H9 (cell line): ENCODE measurements around the gene SYNE3. TPM values are rescaled to one million over a fixed set of nuclear protein-coding genes. Genes with fewer than 3 reads are reported as not detected.

ENCODE experiments used
- DNase-seq: peaks from one replicate; pipeline ENCODE4 v3.0.0-alpha.2; 2017
- H2AFZ ChIP-seq: one replicate; pipeline ENCODE4 v1.6.1; 2013; ENCODE audit warnings: mild to moderate bottlenecking, low read length, control low read depth, moderate library complexity
- H2AK5ac ChIP-seq: 2 replicates; pipeline ENCODE4 v1.6.1; 2013; ENCODE audit warnings: low read length, control low read depth, mixed read lengths; ENCODE audit not compliant: insufficient read length
- H2BK120ac ChIP-seq: one replicate; pipeline ENCODE4 v1.6.1; 2013; ENCODE audit warnings: low read depth, mild to moderate bottlenecking, low read length, control low read depth, inconsistent platforms; ENCODE audit not compliant: poor library complexity, severe bottlenecking
- H2BK12ac ChIP-seq: 2 replicates; pipeline ENCODE4 v1.6.1; 2013; ENCODE audit warnings: low read length, control low read depth, mixed read lengths, low read depth; ENCODE audit not compliant: insufficient read length
- H2BK15ac ChIP-seq: 2 replicates; pipeline ENCODE4 v1.6.1; 2013; ENCODE audit warnings: low read depth, low read length, control low read depth
- H2BK20ac ChIP-seq: one replicate; pipeline ENCODE4 v1.6.1; 2013; ENCODE audit warnings: low read depth, mild to moderate bottlenecking, low read length, control low read depth, inconsistent platforms; ENCODE audit not compliant: poor library complexity, severe bottlenecking
- H2BK5ac ChIP-seq: 2 replicates; pipeline ENCODE4 v1.6.1; 2013; ENCODE audit warnings: low read length, control low read depth, mixed read lengths; ENCODE audit not compliant: insufficient read length
- H3K14ac ChIP-seq: 2 replicates; pipeline ENCODE4 v1.6.1; 2013; ENCODE audit warnings: low read length, control low read depth; ENCODE audit not compliant: insufficient read depth
- H3K18ac ChIP-seq: 2 replicates; pipeline ENCODE4 v1.6.1; 2013; ENCODE audit warnings: low read depth, mild to moderate bottlenecking, mixed read lengths, low read length, control low read depth; ENCODE audit not compliant: insufficient read length
- H3K23ac ChIP-seq: 2 replicates; pipeline ENCODE4 v1.6.1; 2013; ENCODE audit warnings: low read length, control low read depth, mixed read lengths, low read depth; ENCODE audit not compliant: insufficient read length
- H3K23me2 ChIP-seq: 2 replicates; pipeline ENCODE4 v1.6.1; 2013; ENCODE audit warnings: low read depth, mild to moderate bottlenecking, mixed read lengths, low read length, control low read depth; ENCODE audit not compliant: insufficient read length, poor library complexity, severe bottlenecking
- H3K27ac ChIP-seq: 2 replicates; pipeline ENCODE4 v1.5.1; 2013; ENCODE audit warnings: low read length, control low read depth, mixed read lengths, low read depth; ENCODE audit not compliant: insufficient read length
- H3K27me3 ChIP-seq: 2 replicates; pipeline ENCODE4 v1.6.1; 2013; ENCODE audit warnings: low read length, control low read depth, inconsistent platforms; ENCODE audit not compliant: insufficient read depth
- H3K4ac ChIP-seq: 2 replicates; pipeline ENCODE4 v1.6.1; 2013; ENCODE audit warnings: low read depth, mild to moderate bottlenecking, control low read depth, inconsistent platforms, low read length, moderate library complexity
- H3K4me1 ChIP-seq: 2 replicates; pipeline ENCODE4 v1.6.1; 2013; ENCODE audit warnings: low read length, control low read depth, inconsistent platforms; ENCODE audit not compliant: insufficient read depth
- H3K4me2 ChIP-seq: 2 replicates; pipeline ENCODE4 v1.6.1; 2013; ENCODE audit warnings: low read length, control low read depth, mixed read lengths; ENCODE audit not compliant: insufficient read length, insufficient read depth
- H3K56ac ChIP-seq: 2 replicates; pipeline ENCODE4 v1.6.1; 2013; ENCODE audit warnings: low read depth, mild to moderate bottlenecking, mixed read lengths, low read length, control low read depth; ENCODE audit not compliant: insufficient read length
- H3K79me1 ChIP-seq: 2 replicates; pipeline ENCODE4 v1.6.1; 2013; ENCODE audit warnings: low read depth, mild to moderate bottlenecking, moderate library complexity, low read length, control low read depth, inconsistent platforms; ENCODE audit not compliant: insufficient read depth, poor library complexity, severe bottlenecking
- H3K79me2 ChIP-seq: 2 replicates; pipeline ENCODE4 v1.6.1; 2013; ENCODE audit warnings: low read length, control low read depth, inconsistent platforms; ENCODE audit not compliant: insufficient read depth
- H3K9ac ChIP-seq: 2 replicates; pipeline ENCODE4 v1.6.1; 2013; ENCODE audit warnings: low read length, control low read depth, mixed read lengths; ENCODE audit not compliant: insufficient read length; ENCODE audit errors: extremely low read depth
- H3K9me3 ChIP-seq: one replicate; pipeline ENCODE4 v1.6.1; 2013; ENCODE audit warnings: low read depth, low read length, inconsistent platforms; ENCODE audit not compliant: control insufficient read depth
- H3T11ph ChIP-seq: one replicate; pipeline ENCODE4 v1.6.1; 2013; ENCODE audit warnings: mild to moderate bottlenecking, low read length, control low read depth, inconsistent platforms
- H4K20me1 ChIP-seq: one replicate; pipeline ENCODE4 v1.6.1; 2013; ENCODE audit not compliant: control insufficient read depth, insufficient read length, insufficient read depth
- H4K5ac ChIP-seq: 2 replicates; pipeline ENCODE4 v1.6.1; 2013; ENCODE audit warnings: low read depth, mild to moderate bottlenecking, mixed read lengths, low read length, control low read depth; ENCODE audit not compliant: insufficient read length
- H4K8ac ChIP-seq: replicated peaks from 2 replicates; pipeline ENCODE4 v1.6.1; 2013; ENCODE audit warnings: low read length, control low read depth, mixed read lengths, low read depth; ENCODE audit not compliant: insufficient read length
- H4K91ac ChIP-seq: 2 replicates; pipeline ENCODE4 v1.6.1; 2013; ENCODE audit warnings: low read depth, mild to moderate bottlenecking, moderate library complexity, mixed read lengths, low read length, control low read depth; ENCODE audit not compliant: insufficient read length
- H3K27ac Mint-ChIP-seq, 3 experiments: 2 replicates in 2 of 3; 3 replicates in 1 of 3; pipeline ENCODE4 v1.8.0; 2020 to 2021; ENCODE audit warnings: mixed read lengths in 3 of 3, mild to moderate bottlenecking in 1 of 3, moderate library complexity in 1 of 3
- H3K27me3 Mint-ChIP-seq: 2 replicates; pipeline ENCODE4 v1.8.0; 2021; ENCODE audit warnings: low read depth, mild to moderate bottlenecking, moderate library complexity, mixed read lengths
- H3K36me3 Mint-ChIP-seq, 3 experiments: 2 replicates in 2 of 3; 3 replicates in 1 of 3; pipeline ENCODE4 v1.8.0; 2020 to 2021; ENCODE audit warnings: low read depth in 3 of 3, mixed read lengths in 3 of 3; ENCODE audit not compliant: insufficient read depth in 1 of 3
- H3K4me1 Mint-ChIP-seq, 2 experiments: 2 replicates each; pipeline ENCODE4 v1.8.0; 2020; ENCODE audit warnings: mixed read lengths in 2 of 2
- H3K4me3 Mint-ChIP-seq, 2 experiments: 2 replicates in 1 of 2; 3 replicates in 1 of 2; pipeline ENCODE4 v1.8.0; 2020 to 2021; ENCODE audit warnings: mild to moderate bottlenecking in 2 of 2, mixed read lengths in 2 of 2, moderate library complexity in 1 of 2
- H3K9me3 Mint-ChIP-seq, 2 experiments: 2 replicates in 1 of 2; 3 replicates in 1 of 2; pipeline ENCODE4 v1.8.0; 2020; ENCODE audit warnings: mild to moderate bottlenecking in 2 of 2, mixed read lengths in 2 of 2, moderate library complexity in 1 of 2
- CTCF ChIP-seq: fragments of 200-600 bp; sonication (generic); conservative IDR thresholded peaks from 3 replicates; pipeline ENCODE4 v1.8.0; 2021; ENCODE audit warnings: antibody characterized with exemption, mild to moderate bottlenecking
- WGBS: extraction: QIAGEN DNeasy Blood & Tissue Kit; methylation state at CpG from one replicate; pipeline ENCODE4 v1.1.7; 2013; ENCODE audit warnings: missing lambda C conversion rate, low lambda C conversion rate, mixed read lengths; ENCODE audit not compliant: insufficient read length; ENCODE audit errors: extremely low coverage; 5-methylcytosine and 5-hydroxymethylcytosine counted together
- total RNA-seq: library from RNA; stranded (reverse); gene quantifications from 2 replicates; pipeline ENCODE4 v1.2.1, GENCODE V29; 2021

The SYNE3 gene
- total RNA-seq, 1 experiment from 2014 or later: 0.11 TPM

- Mint-ChIP-seq H3K27ac (no peak overlapping the region), H3K36me3 (no peaks in the 10 kb centered on the region), H3K9me3 (no peaks in the 10 kb centered on the region), H3K4me1 (peaks cover 7 to 16% of the 10 kb centered on the region in 2 experiments), H3K27me3 (peaks cover 4% of the 10 kb centered on the region), H3K4me3 (no peak overlapping the region)
- no peaks in the 10 kb centered on the region for H3K4me1 ChIP-seq
- H3K4ac ChIP-seq: no peak overlapping the region
- no peak overlapping the region for H2BK12ac ChIP-seq
- WGBS: no CpG with 5 or more reads among the region's 6 CpGs
- no peaks in the 10 kb centered on the region for H3K27me3 ChIP-seq
- H4K91ac ChIP-seq: no peak overlapping the region
- no peaks in the 10 kb centered on the region for H3K9me3 ChIP-seq
- H3K23me2 ChIP-seq: no peaks in the 10 kb centered on the region
- H3K79me2 ChIP-seq: no peaks in the 10 kb centered on the region
- H2AK5ac ChIP-seq: no peak overlapping the region
- no peak overlapping the region for H3K9ac ChIP-seq
- no peaks in the 10 kb centered on the region for H3K79me1 ChIP-seq
- H2BK120ac ChIP-seq: no peak overlapping the region
- H3K27ac ChIP-seq: no peak overlapping the region
- H4K20me1 ChIP-seq: no peaks in the 10 kb centered on the region
- H3K14ac ChIP-seq: no peak overlapping the region; the same call in 1 of the 2 replicates
- H2BK5ac ChIP-seq: no peak overlapping the region
- H4K8ac ChIP-seq: no peak overlapping the region
- H3K23ac ChIP-seq: no peak overlapping the region
- TF ChIP-seq CTCF: no peak
- H2BK20ac ChIP-seq: no peak overlapping the region
- H3K4me2 ChIP-seq: no peak overlapping the region
- H3K56ac ChIP-seq: no peak overlapping the region
- no peak overlapping the region for H3K18ac ChIP-seq
- DNase-seq: no peak
- no peak overlapping the region for H4K5ac ChIP-seq
- H3T11ph ChIP-seq: no peak overlapping the region
- H2BK15ac ChIP-seq: no peak overlapping the region
- no peak overlapping the region for H2AFZ ChIP-seq
Measured at GRCh38 chr14:95478309-95478708, 38.1 kb downstream of the SYNE3 start.
